Psoas muscle (tissue), 8 donors: ENCODE results near the gene VWA5B1. TPM values are rescaled to one million over a fixed set of nuclear protein-coding genes. Genes with fewer than 3 reads are reported as not detected.

Experiments
- ATAC-seq, 4 donors: fragments of 200-7000 bp; cut with Tn5 transposase; one replicate each; pipeline ENCODE4 v1.9.1; 2020; ENCODE audit warnings: moderate library complexity in 3 of 4, mild to moderate bottlenecking in 2 of 4
- DNase-seq, 2 donors: peaks; one replicate each; pipeline ENCODE4 v3.0.0-alpha.2; 2020
- H3K27ac ChIP-seq: fragments of 200-600 bp; one replicate; pipeline ENCODE4 v1.8.0; 2022
- H3K27me3 ChIP-seq, 3 donors: fragments of 200-600 bp in 1 of 3; one replicate each; pipeline versions ENCODE4 v1.6.1 to v1.8.0; 2013 to 2022; ENCODE audit warnings: low read length in 2 of 3, mild to moderate bottlenecking in 2 of 3, moderate library complexity in 1 of 3; ENCODE audit not compliant: insufficient read depth in 3 of 3
- H3K36me3 ChIP-seq, 2 donors: fragments of 200-600 bp in 1 of 2; one replicate each; pipeline versions ENCODE4 v1.6.1 to v1.8.0; 2013 to 2022; ENCODE audit warnings: low read depth in 1 of 2, mild to moderate bottlenecking in 1 of 2, moderate library complexity in 1 of 2; ENCODE audit not compliant: insufficient read depth in 1 of 2
- H3K4me1 ChIP-seq: fragments of 200-600 bp; one replicate; pipeline ENCODE4 v1.8.0; 2022
- H3K4me3 ChIP-seq: fragments of 200-600 bp; one replicate; pipeline ENCODE4 v1.8.0; 2022; ENCODE audit warnings: mild to moderate bottlenecking
- H3K9me3 ChIP-seq: fragments of 200-600 bp; one replicate; pipeline ENCODE4 v1.8.0; 2022
- WGBS, 3 donors: extraction: QIAGEN DNeasy Blood & Tissue Kit; methylation state at CpG; one replicate each; pipeline versions ENCODE4 v1.1.6 to v1.1.7; 2013; 5-methylcytosine and 5-hydroxymethylcytosine counted together
- intact Hi-C, 2 donors: fragments of 100-400 bp; cut with DNase I; formaldehyde crosslinking; loops; one replicate each; pipeline versions ENCODE4 v1.11.0 to v1.14.2; 2022
- polyA plus RNA-seq, 3 donors: library from polyadenylated mRNA; stranded (reverse); fragments of 200-250 nt; gene quantifications; one replicate each; pipeline ENCODE4 v1.2.3, GENCODE V29; 2013
- total RNA-seq, 4 donors: library from RNA; stranded (reverse); fragmentation: NEBNext Ultra II Directional in 2 of 4; extraction: Animal tissue kit (Norgen Biotek cat#: 25700) in 2 of 4; gene quantifications; one replicate each; pipeline versions ENCODE4 v1.2.1 to v1.2.4, GENCODE V29; 2021 to 2023
- TF ChIP-seq, protein P1 (sequence below): fragments of 200-600 bp; IDR thresholded peaks from one replicate; pipeline ENCODE4 v1.8.0; 2022; ENCODE audit warnings: antibody characterized with exemption
- donor health status: healthy with polysubstance abuse.
- donor health status: DM: no; HTN: no; CAD: no; lungs with moderate emphysema.
- donor health status: Bipolar disorder and iron deficiency.
- donor health status: healthy.
- donor health status: DM: yes; HTN: yes; CAD: no.
- donor health status: DM: no; HTN: no; CAD: no.
- donor health status: DM: no; HTN: no; CAD: no.
- donor health status: DM: yes; HTN: yes; CAD: no.

The VWA5B1 gene
- total and polyA plus RNA-seq, 7 donors: under 0.01 to 0.17 (median 0.12) TPM; not detected in 4

DNA sequence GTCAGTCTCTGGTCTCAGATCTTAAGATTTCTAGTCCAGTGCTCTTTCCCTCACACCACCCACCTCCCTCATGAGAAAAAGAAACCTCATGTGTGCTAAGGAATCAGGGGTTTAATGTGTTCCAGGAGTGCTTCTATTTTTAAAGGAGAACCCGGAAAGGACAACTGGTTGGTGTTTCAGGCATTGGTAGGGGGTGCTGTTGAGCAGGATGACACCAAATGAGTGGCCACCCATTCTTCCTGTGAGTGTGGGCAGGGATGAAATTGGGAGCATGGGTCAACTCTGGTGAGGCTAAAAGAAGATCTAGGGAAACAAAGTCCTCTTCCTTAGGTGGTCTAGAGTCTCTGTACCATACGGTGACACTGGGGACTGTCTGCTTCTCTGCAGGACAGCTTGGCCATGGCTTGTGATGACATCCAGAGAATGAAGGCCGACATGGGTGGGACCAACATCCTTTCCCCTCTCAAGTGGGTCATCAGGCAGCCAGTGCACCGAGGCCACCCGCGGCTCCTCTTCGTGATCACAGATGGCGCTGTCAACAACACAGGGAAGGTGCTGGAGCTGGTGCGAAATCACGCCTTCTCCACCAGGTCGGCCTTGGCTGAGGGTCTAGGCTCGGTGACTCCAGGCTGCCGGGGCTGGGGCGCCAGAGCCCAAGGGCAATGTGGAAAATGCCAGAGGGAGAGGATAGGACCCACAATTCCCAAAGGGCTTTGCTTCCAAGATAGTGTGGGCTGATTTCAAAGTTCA is 39.3 kb downstream of the VWA5B1 start:
- TF ChIP-seq, protein P1, sequence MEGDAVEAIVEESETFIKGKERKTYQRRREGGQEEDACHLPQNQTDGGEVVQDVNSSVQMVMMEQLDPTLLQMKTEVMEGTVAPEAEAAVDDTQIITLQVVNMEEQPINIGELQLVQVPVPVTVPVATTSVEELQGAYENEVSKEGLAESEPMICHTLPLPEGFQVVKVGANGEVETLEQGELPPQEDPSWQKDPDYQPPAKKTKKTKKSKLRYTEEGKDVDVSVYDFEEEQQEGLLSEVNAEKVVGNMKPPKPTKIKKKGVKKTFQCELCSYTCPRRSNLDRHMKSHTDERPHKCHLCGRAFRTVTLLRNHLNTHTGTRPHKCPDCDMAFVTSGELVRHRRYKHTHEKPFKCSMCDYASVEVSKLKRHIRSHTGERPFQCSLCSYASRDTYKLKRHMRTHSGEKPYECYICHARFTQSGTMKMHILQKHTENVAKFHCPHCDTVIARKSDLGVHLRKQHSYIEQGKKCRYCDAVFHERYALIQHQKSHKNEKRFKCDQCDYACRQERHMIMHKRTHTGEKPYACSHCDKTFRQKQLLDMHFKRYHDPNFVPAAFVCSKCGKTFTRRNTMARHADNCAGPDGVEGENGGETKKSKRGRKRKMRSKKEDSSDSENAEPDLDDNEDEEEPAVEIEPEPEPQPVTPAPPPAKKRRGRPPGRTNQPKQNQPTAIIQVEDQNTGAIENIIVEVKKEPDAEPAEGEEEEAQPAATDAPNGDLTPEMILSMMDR: no peak
- Histone ChIP-seq H3K27me3 (no peaks in the 10 kb centered on the region), H3K4me1 (peaks cover 6% of the 10 kb centered on the region)

DNA sequence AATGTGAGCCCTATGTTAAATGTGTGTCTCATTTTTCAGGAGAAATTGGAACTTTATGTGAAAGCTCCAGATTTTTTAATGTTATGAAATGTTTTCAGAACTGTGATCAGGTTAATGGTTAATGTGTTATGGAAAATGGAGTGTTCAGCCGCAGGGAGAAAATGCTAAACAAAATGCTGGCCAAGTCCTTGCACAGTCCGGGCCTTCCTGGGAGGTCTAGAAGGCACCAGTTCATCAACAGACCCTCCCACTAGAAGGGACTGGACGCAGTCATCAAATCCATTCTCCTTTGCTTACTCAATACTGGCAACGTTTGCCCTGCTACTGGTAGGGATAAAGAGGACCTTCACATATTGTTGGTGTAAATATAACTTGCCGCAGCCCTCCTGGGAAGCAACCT is 43.4 kb downstream of the VWA5B1 start:
- Histone ChIP-seq H3K27me3 (no peaks in the 10 kb centered on the region), H3K9me3 (no peaks in the 10 kb centered on the region), H3K4me3 (no peak overlapping the region), H3K27ac (no peak overlapping the region), H3K4me1 (no peaks in the 10 kb centered on the region), H3K36me3 (no peaks in the 10 kb centered on the region)
- ATAC-seq (no peak), DNase-seq (no peak)
- intact Hi-C loops: no loop called here
- 74 to 79% (median 77%) methylated on average over 5 of the region's 5 CpGs for WGBS, 3 donors
- TF ChIP-seq, protein P1: no peak

More for the DNA sequence above, 39.3 kb downstream of the VWA5B1 start:
- no peak for ATAC-seq
- intact Hi-C loops: no loop called here
- Histone ChIP-seq H3K27ac (no peak overlapping the region), H3K36me3 (no peaks in the 10 kb centered on the region), H3K4me3 (no peak overlapping the region), H3K9me3 (no peaks in the 10 kb centered on the region)
- WGBS, 3 donors: 87 to 89% (median 87%) methylated on average over 14 of the region's 14 CpGs
- no peak for DNase-seq

DNA sequence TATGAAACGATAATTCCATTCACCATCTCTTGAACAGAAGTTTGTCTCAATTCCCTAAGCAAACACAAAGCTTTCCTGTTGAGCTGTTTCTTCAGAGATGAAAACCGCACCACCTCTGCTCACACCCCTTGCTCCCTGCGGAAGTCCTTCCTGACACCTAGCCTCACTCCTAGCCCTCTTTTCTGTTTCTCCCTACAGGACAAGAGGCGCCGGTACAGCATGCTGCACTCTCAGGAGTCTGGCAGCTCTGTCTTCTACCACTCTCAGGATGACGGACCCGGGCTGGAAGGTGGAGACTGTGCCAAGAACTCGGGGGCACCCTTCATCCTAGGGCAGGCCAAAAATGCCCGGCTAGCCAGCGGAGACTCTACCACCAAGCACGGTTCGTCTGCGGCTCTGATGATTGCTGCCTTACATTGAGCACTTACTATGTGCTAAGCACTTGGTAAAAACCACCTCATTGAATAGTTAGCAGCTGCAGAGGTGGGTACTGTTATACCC is 45.5 kb downstream of the VWA5B1 start:
- Histone ChIP-seq H3K9me3 (no peaks in the 10 kb centered on the region), H3K27me3 (no peaks in the 10 kb centered on the region), H3K4me3 (no peak overlapping the region), H3K4me1 (no peaks in the 10 kb centered on the region), H3K36me3 (no peaks in the 10 kb centered on the region), H3K27ac (no peak overlapping the region)
- ATAC-seq: no peak
- intact Hi-C loops: no loop called here
- TF ChIP-seq, protein P1: no peak
- no peak for DNase-seq
- 82 to 85% (median 83%) methylated on average over 13 of the region's 13 CpGs for WGBS, 3 donors

DNA sequence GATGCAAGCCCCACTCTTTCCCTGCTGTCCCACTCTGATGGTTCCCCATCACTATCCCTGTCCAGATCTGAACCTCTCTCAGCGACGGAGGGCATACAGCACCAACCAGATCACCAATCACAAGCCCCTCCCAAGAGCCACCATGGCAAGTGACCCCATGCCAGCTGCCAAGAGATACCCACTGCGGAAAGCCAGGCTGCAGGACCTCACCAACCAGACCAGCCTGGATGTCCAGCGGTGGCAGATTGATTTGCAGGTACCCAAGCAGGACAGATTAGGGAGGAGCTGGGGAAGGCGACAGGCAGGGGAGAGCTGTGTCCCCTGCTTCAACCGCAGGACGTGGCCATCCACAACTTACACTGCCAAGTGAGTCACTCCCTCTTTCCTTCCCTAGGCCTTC is 46.9 kb downstream of the VWA5B1 start:
- Histone ChIP-seq H3K27me3 (peaks cover 0 to 3% (median 0%) of the 10 kb centered on the region in 3 donors), H3K4me3 (no peak overlapping the region), H3K9me3 (no peaks in the 10 kb centered on the region), H3K27ac (no peak overlapping the region), H3K4me1 (no peaks in the 10 kb centered on the region), H3K36me3 (no peaks in the 10 kb centered on the region)
- intact Hi-C loops: no loop called here
- TF ChIP-seq, protein P1: no peak
- WGBS, 3 donors: 86 to 90% (median 89%) methylated on average over 7 of the region's 7 CpGs
- no peak for ATAC-seq
- DNase-seq: no peak
